Inflammatory macrophage treated with lipopolysaccharide for 1 hour (primary cell): ENCODE data around the gene SFSWAP.
"Not testable (repeated sequence)": the region's sequence is repeated elsewhere in the genome, so short reads cannot be mapped to it uniquely, and the experiment has no call there.

Source experiments
- DNase-seq, 2 donors: peaks; one replicate each; pipeline ENCODE4 v3.0.0-alpha.2; 2020 to 2022

SFSWAP gene

GRCh38 chr12:131737150-131737827, 26.4 kb downstream of the SFSWAP start:
- no peak for DNase-seq

- DNase-seq, result no peak
Observed at GRCh38 chr12:131738196-131738595, 27.3 kb downstream of the SFSWAP start.

GRCh38 chr12:131740626-131741025, 29.7 kb downstream of the SFSWAP start:
- DNase-seq, result no peak

- not testable (repeated sequence) for DNase-seq
Observed at GRCh38 chr12:131742761-131743160, 31.9 kb downstream of the SFSWAP start.

- not testable (repeated sequence) for DNase-seq
Observed at GRCh38 chr12:131743410-131743809, 32.5 kb downstream of the SFSWAP start.

- not testable (repeated sequence) for DNase-seq
Observed at GRCh38 chr12:131743880-131744279, 33.0 kb downstream of the SFSWAP start.

- DNase-seq, result peak in 1 of 2 donors; percentile 2
Observed at GRCh38 chr12:131744675-131745074, 33.8 kb downstream of the SFSWAP start.

- no peak for DNase-seq
Observed at GRCh38 chr12:131745706-131746105, 34.8 kb downstream of the SFSWAP start.

GRCh38 chr12:131747276-131748177, 36.6 kb downstream of the SFSWAP start:
- no peak for DNase-seq

- no peak for DNase-seq
Observed at GRCh38 chr12:131749618-131750315, 38.9 kb downstream of the SFSWAP start.

- DNase-seq, result no peak
Observed at GRCh38 chr12:131751335-131751734, 40.4 kb downstream of the SFSWAP start.

- DNase-seq, result no peak
Observed at GRCh38 chr12:131752451-131752850, 41.6 kb downstream of the SFSWAP start.

GRCh38 chr12:131753005-131753404, 42.1 kb downstream of the SFSWAP start:
- DNase-seq, result no peak

GRCh38 chr12:131753757-131754156, 42.9 kb downstream of the SFSWAP start:
- no peak for DNase-seq

- no peak for DNase-seq
Observed at GRCh38 chr12:131754184-131754583, 43.3 kb downstream of the SFSWAP start.

GRCh38 chr12:131755305-131756113, 44.6 kb downstream of the SFSWAP start:
- peak in 1 of 2 donors; percentile 11 for DNase-seq

GRCh38 chr12:131756441-131756840, 45.6 kb downstream of the SFSWAP start:
- no peak for DNase-seq

GRCh38 chr12:131757111-131757510, 46.2 kb downstream of the SFSWAP start:
- no peak for DNase-seq

GRCh38 chr12:131758016-131758739, 47.3 kb downstream of the SFSWAP start:
- no peak for DNase-seq

- DNase-seq, result no peak
Observed at GRCh38 chr12:131759176-131759575, 48.3 kb downstream of the SFSWAP start.

GRCh38 chr12:131761638-131762037, 50.7 kb downstream of the SFSWAP start:
- DNase-seq, result no peak

- DNase-seq, result no peak
Observed at GRCh38 chr12:131764738-131765137, 53.8 kb downstream of the SFSWAP start.
